Measurements from ENCODE around the gene RPL36. TPM values are rescaled to one million over a fixed set of nuclear protein-coding genes. Genes with fewer than 3 reads are reported as not detected.

Gene RPL36
- total and polyA plus RNA-seq, 9 of the 15 experiments (the other 6 are each of a cell fraction or from before 2014, with no cell fraction given), result 350 to 3,412 (median 1,507) TPM

GRCh38 chr19:5686647-5687359, 3.3 kb upstream of the RPL36 start (continued):
- TF ChIP-seq SMAD3 (CRISPR knock-in tag; conservative IDR thresholded peaks at IDR 0.05) (0 out of 2 replicates have a peak, but pooled peaks have one; percentile 24), CREM (IDR thresholded peaks at IDR 0.05; ENCODE audit: low read depth) (peak; percentile 96), MTF1 (CRISPR knock-in tag; IDR thresholded peaks at IDR 0.05; ENCODE audit: borderline replicate concordance) (no peak), CXXC5 (CRISPR knock-in tag; IDR thresholded peaks at IDR 0.05) (peak; percentile 58), NKRF (IDR thresholded peaks at IDR 0.05; ENCODE audit: borderline replicate concordance) (peak; percentile 95; the same call in 1 of the 2 replicates), CHD4 (IDR thresholded peaks at IDR 0.05; ENCODE audit: insufficient read depth, insufficient replicate concordance, low read depth, low read length, poor library complexity, severe bottlenecking) (no peak), ELF4 (CRISPR knock-in tag; IDR thresholded peaks at IDR 0.05) (no peak), HCFC1 (IDR thresholded peaks at IDR 0.05; ENCODE audit: low read depth, low read length) (peak; percentile 24; the same call in 1 of the 2 replicates), SMC3 (conservative IDR thresholded peaks at IDR 0.05; ENCODE audit: insufficient read depth, low read depth, low read length) (0 out of 2 replicates have a peak, but pooled peaks have one; percentile 34), MGA (IDR thresholded peaks at IDR 0.05) (peak; percentile 59), ZFP36 (IDR thresholded peaks at IDR 0.05; ENCODE audit: low read depth, low read length, partially characterized antibody) (peak; percentile 99), FOXJ3 (CRISPR knock-in tag; IDR thresholded peaks at IDR 0.05) (no peak), NR2C2 (CRISPR knock-in tag; IDR thresholded peaks at IDR 0.05) (no peak; the same call in 1 of the 2 replicates), NR2C2 (tag; IDR thresholded peaks at IDR 0.05) (peak; percentile 14; the same call in 1 of the 2 replicates)

Data from K562 (cell line).